HG03175 (cell line): ENCODE measurements around the gene GALNTL6.

Experiments used
- ATAC-seq: cut with Tn5 transposase; IDR thresholded peaks from one replicate; pipeline ENCODE4 v1.9.1; 2021; ENCODE audit warnings: mild to moderate bottlenecking, moderate library complexity; ENCODE audit not compliant: unreplicated experiment

Gene GALNTL6

DNA sequence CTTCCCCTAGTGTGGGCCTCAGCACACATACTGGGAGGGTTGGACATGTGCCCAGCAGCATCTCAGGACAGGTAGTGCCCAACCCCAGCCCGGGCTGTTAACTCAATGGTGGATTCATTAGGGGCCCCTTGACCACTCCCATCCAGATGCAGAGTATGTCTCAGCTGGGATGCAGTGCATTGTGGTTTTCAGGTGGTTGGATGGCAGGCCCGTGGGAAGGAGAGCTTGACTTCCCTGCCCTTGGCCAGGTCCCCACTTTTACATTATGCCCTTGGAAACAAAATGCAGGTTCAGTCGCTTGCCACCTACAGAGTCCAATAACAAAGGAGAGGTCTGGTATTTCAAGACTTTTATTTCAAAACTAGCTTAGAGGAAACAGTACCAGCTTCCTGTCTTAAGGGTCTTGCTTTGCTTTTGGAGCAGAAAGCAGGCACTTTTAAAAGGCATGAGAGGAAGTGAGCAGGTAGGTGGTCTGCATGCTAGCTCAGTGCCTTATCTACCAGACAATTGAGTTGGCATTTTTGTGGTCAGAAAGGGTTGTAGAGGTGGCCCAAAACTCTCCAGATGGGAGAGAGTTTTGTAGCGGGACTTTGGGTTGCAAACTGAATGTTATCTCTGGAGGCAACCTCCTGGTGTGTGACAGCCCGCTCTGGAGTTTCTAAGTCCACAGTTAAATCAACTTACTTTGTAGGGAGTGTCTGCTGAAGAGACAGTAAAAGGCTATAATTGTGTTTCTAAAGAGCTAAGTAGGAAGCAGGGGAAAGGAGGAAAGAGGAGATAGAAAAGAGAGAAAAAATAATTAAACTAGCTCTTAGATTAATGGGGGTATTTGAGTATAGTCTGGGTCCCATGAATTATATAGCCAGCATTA lies 171.0 kb downstream of the GALNTL6 start:
- ATAC-seq = no peak

DNA sequence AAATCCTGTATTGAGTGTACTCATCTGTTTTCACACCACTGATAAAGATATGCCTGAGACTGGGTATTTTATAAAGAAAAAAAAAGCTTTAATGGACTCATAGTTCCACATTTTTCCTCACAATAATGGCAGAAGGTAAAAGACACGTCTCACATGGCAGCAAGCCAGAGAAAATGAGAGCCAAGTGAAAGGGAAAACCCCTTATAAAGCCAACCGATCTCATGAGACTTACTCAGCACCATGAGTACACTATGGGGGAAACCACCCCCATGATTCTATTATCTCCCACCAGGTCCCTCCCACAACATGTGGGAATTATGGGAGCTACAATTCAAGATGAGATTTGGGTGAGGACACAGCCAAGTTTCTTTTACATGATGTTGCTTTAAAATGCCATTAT lies 171.9 kb downstream of the GALNTL6 start:
- ATAC-seq = no peak

DNA sequence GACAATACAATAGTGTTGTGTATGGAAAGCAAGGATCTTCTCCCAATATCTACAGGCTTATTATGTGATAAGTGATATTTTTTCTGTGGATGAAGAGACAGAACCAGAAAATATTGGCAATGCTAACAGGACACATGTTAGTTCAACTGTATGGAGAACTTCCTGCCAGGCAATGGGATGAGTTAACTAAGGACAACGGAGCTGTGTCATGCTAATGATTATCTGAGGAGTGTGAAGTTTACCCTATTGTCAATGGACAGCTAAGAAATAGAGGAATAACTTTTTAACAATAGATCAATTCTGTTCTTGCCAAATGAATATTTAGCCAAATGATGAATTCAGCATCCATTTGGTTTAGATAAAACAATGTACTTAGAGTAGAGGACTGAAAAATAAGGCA lies 180.0 kb downstream of the GALNTL6 start:
- no peak for ATAC-seq

DNA sequence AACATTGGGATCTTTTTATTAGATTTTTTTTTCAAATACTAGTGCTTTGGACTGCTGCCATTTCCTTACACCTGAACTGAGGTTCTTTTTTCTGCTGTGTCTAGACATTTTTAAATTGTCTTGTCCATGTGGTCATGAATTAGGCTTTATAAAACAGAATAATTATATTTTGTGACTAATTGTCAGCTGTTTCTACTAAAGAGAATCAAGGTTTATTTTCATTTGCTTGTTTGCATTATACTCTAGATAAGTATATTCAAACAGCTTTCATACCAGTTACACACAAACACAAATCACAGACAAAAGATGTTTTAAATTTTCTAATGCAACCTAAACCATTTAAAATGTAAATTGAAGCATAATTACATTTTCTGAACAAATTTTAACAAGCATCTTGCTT lies 194.7 kb downstream of the GALNTL6 start:
- ATAC-seq = no peak

DNA sequence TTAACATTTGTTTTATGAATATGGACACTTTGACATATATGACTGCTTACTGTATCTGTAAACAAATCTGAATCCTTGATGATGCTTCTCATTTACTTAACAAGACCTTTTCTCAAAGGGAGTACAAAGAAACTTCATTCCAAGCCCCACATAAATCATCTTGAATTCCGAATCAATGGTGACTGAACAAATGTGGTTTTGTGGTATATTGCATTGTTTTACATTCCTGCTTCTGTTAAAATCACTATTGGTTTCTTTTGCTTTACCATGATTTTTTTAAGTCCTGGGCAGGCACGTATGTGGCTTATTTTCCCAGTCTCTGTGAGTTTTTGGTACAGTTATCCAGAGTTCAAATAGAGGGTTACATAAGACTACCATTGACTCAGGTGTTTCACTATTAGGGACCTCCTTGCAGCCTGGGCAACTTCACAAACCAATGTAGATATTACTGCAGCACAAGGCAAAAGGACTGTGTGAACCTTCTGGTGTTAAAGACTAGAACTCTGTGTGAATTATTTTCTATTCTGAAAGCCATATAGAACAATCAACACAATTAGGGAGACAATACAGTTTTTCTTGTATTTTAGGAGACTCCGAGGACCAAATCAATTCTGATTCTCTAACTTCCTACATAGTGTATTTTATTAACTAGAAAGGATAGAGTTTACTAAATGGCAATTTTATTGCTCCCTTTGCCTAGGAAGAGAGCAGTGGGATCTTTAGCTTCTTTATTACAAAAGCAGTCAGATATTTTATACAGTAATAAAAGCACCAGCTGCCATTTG lies 196.4 kb downstream of the GALNTL6 start:
- no peak for ATAC-seq

DNA sequence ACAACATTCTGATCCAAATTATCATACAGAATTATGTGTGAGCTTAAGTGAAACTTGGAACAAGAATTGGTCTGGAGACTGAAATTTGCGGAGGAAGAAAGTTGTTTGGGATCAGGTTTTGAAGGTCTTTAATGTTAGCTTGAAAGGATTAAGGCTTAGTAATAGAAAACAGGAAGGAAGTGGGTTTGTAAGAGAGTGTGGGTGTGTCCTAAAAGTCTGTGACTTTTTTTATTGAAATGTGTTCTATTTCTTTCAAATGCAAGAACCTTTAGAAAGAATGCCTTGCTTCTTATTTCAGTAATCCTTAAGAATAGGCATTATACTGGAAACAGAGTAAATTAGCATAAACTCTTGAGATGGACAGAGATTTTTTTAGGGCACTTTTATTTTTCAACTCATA lies 198.0 kb downstream of the GALNTL6 start:
- ATAC-seq = no peak

DNA sequence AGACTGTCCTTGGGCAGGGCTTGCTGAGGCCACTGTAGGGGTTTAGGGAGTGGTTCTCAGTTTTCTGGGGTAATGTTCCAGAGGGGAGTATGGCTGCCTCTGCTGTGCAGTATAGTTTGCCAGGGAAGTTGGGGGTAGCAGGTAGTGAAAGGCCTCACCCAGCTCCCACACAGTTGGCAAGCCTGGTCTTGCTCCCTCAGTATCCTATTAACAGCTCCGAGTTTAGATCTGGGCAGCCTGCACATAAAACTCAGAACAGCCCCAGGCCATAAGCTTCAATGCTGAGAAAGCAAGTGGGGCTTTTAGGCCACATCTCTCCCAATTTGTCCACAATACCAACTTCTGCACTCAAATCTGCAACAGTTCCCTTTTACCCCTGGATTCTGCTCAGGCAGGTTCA lies 205.2 kb downstream of the GALNTL6 start:
- no peak for ATAC-seq

DNA sequence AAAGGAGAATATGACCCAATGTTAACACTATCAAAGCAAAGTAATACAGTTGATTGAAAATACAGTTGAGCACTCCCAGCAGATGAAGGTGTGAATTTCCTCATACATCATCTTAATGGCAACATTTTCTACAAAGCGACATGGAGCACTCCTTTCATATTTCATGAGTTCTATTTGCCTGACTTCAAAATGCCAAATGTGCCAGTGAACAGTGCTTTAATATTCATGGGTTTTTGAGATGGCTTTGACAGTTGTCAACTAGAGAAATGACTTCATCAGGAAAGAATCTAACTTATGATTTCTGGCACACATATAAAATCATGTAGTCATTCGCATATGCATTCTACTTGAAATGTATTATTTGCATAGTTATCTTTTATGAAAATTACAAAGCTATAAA lies 222.4 kb downstream of the GALNTL6 start:
- ATAC-seq = no peak

DNA sequence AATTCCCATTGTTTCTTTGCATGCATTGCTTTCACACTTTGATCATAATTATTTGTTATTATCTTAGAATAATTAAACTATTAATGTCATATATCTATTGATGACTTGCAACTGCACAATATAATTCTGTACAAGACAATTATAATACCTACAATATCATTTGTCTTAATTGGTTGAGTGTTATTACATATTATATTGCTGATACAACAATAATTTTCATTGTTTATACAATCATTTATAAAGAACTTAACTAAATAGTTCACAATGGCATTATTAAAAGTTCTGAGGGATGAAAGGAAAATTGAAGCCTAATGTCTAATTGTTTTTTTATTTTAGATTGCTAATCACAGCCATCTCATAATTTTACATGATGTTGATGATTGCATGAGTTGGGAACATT lies 227.6 kb downstream of the GALNTL6 start:
- ATAC-seq = no peak

DNA sequence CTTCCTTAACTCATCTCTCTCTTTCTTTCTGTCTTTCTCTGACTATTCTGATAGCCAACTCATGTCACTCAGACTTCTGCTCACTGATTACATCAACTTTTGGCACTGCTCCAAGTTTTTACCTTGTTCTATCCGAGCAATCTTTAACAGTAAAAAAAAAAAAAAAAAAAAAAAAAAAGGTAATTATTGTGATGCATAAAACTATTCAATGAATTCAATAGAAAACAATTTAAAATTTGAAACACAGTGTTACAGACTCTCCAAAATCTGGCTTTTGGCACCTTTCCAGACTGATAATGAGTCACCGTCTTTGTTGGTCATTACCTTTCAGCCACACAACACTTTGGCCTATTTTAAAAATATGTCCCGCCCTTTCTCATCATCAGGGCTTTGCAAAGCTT lies 229.5 kb downstream of the GALNTL6 start:
- peak; percentile 53 for ATAC-seq

DNA sequence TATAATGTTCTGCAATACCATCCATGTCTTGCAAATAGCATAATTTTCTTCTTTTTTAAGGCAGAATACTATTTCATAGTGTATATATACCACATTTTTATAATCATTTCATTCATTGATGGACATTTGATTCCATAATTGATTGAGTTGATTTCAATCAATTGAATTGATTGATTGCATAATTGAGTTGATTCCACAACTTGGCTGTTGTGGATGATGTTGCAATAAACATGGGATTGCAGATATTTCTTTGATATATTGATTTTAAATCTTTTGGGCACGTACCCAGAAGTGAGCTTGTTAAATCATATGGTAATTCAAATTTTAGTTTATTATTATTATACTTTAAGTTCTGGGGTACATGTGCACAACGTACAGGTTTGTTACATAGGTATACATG lies 232.8 kb downstream of the GALNTL6 start:
- no peak for ATAC-seq

DNA sequence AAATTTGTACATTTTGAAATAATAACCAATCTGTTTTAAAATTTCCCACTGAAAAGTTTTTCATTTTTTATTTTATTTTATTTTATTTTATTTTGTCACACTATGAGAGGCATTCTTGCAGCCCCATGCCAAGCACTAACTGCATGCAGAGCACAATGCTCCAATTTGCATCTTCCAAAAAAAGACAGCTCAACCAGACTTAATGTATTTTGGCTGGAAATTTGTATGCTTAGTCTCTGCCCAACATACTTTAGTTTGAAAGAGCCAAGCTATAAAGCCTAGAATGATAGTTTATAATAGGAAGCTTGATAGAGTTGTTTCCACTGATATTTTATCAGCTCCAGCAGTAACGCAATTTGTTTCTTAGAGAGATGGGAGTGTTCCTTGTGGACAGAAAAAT lies 235.5 kb downstream of the GALNTL6 start:
- ATAC-seq = no peak

DNA sequence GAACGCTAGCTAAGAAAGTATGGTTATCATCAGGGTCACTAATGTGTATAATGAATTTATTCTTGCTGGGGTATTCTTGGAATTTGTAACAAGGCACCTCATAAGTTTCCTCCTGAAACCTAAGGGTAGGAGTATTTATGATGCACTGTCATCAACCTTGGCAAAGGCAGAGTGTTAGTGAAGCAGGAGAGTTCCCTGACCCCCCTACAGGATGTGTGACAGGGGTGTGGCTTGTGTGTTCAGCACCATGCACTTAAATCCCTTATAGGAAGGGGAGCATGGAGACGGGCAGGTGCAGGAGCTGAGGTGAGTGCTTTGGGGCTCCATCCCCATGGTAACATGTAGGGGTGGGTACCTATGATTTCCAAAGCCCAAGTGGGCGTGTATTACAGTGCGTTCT lies 237.7 kb downstream of the GALNTL6 start:
- no peak for ATAC-seq

DNA sequence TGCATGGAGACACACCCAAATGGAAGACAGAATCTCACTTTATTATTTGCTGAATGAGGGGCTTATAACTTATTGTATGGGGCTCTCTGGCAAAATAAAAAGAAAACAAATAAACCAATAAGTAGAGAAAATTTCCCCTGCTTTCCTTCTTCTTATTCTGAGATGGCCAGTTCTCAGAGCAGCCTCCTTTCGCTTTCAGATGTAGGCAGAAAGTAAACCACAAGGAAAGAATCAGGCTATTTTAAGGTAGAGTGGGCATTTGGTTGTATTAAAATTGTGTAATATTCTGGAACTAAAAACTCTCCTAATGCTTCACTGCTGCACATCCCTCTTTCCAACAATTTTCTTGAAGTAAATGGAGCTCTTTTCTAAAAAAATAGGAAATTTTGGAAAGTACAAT lies 241.8 kb downstream of the GALNTL6 start:
- peak; percentile 72 for ATAC-seq

DNA sequence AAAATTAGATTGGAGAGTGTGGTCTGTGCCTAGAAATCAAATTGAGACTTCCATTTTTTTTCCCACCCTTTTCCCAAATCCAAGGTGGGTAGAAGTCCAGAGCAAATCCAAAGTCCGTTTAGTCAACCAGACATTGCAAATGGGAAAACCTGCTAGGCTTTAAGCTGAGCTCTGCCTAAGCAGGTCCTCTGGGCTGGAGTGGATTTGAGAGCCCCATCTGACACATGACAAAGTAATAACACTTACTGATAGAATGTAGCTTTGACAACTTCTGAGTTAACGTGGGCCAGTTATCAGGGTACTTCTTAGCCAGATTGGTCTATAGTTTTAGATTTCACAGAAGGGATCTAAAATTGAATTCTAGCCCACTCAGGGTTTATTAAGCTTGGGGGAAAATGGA lies 242.3 kb downstream of the GALNTL6 start:
- ATAC-seq = no peak

DNA sequence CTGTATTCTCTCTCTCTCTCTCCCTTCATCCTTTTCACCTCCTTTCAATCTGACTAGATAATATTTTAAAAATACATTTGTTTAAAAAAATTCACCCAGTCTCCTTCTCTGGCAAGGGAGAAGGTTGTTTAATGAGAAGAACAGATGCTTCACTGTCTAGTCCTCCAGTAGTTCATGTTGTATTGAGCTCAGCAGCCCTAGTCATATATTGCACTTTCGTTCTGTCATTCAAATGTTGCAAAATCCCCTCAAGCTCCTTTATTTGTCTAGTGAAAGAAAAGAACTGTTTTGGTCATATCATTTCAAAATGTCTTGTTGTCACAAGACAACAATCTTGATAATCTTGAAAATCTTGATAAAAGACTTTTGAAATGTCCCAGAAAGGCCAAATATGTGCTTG lies 248.0 kb downstream of the GALNTL6 start:
- no peak for ATAC-seq

DNA sequence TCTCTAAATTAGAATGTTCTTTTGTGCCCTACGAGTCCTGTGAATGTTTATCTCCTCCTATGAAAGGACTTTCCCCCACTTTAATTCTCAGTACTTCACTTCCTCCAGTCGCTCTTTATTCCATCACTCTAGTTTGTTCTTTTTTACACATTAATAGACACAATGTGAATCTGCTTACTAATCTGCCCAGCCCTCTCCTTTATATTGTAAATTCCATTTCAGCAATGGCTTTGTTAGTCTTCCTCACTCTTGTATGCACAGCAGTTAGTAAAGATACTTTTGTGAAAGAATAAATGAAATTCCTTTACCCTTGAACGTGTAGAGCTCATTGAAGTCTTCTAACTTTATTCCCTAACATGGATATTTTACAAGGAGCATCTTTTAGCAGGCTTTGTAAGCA lies 255.3 kb downstream of the GALNTL6 start:
- ATAC-seq = no peak

DNA sequence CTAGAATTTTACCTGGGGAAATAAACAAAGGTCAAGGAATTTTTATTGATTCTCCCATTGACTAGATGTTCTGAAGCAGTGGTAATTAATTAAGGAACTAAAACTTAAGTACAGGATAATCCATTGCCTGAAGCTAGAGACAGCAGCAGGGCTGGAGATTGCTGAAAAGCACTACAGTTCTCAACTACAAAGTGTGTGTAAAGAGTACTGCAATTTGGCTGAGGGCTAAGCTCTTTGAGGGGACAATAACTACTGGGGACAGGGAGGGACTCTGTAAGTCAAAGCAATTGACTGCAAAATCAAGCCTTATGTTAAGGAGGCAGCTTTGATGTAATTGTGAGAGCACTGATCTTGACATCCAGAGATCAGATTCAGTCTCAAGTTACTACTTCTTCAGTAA lies 260.4 kb downstream of the GALNTL6 start:
- no peak for ATAC-seq

DNA sequence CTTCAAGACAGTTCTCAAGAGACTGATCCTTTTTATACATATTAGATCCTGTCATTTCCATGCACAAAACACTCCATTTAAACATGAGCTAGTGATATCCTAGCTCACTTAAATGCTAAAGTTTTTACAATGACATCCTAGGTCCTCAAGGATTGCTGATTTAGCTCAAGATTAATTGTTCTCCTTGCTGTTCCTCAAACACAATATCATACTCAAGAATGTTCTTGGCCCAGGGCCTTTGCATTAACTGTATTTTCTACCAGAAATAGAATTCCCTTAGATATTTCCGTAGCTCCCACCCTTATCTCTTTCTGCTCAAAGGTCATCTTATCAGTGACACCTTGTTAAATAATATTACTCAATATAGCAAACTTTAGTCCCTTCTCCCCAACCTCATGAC lies 270.1 kb downstream of the GALNTL6 start:
- ATAC-seq = no peak

DNA sequence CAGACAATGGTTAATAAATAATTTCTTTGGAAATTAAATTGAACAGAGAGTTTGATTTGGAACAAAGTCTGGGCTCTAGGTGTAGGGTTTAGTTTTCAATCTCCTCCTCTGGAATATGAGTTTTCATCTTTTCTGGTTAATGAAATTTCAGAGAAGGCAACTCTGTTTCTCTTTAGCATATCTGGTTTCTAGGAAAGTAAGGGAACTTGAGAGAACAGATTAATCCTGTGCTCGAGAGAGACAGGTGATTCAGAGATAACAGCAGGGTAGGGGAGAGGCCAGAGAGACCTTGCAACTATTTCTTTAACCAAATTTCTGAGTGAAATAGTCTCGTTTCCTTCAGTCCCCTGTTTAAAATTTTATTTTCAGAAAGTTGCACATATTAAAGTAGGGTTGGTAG lies 275.4 kb downstream of the GALNTL6 start:
- no peak for ATAC-seq

DNA sequence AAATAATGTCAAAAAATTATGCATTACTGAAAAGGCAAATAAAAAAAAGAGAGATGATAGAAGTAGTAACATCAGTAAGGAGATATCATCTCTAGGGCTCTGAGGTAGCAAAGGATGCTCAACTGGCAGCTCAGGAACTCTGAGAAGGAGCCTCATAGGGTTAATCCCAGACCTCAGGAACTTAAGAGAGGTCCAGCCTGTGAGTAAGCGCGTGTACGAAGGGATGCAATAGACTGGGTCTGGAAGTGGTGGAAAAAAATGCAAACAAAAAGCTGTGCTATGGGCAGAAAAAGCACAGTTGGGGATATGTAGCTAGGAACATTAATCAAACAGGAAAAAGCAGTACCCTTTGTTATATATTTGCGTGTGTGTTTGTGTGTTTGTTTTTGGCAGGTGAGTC lies 282.0 kb downstream of the GALNTL6 start:
- no peak for ATAC-seq

DNA sequence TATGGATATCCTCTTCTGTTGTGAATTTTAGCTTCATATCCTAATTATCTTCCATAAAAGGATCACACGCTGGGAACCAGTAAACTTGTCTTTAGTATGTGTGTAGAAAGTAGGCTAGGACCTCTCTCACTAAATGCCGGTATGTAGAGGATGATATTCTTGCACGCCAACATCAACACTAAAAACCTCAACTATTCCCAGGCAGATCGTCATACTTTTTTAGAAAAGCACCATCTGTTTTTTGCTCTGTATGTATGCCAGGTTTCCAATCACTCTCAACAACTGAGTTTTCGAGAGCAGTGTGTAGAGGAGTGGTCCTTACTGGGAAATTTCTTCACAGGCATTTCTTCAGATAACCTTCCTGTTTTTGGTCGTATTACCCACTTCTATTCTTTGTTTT lies 283.6 kb downstream of the GALNTL6 start:
- no peak for ATAC-seq
